ENCODE results near the gene SRRD.

SRRD gene

DNA sequence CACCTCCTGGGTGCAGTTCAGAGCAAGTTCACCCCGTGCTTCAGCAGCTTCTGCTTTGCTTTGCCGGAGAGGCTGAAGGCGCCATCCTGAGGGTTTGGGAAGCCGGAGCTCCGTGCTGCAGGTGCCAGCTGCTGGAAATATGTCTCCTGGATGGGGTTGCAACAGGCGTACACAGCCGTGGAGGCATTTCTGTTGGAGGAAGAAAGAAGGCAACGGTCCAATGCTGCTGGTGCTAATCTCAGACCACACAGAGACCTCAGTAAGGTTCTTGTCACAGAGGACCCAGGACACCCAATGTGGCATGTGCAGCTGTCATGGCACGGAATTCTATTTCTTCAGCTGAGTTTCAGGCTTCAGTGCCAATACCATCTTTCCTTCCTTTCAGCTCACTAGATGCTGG is 30.5 kb upstream of the SRRD start:
- FAIRE-seq (no peak), DNase-seq (ENCODE audit: insufficient read length, low spot score) (no peak)

DNA sequence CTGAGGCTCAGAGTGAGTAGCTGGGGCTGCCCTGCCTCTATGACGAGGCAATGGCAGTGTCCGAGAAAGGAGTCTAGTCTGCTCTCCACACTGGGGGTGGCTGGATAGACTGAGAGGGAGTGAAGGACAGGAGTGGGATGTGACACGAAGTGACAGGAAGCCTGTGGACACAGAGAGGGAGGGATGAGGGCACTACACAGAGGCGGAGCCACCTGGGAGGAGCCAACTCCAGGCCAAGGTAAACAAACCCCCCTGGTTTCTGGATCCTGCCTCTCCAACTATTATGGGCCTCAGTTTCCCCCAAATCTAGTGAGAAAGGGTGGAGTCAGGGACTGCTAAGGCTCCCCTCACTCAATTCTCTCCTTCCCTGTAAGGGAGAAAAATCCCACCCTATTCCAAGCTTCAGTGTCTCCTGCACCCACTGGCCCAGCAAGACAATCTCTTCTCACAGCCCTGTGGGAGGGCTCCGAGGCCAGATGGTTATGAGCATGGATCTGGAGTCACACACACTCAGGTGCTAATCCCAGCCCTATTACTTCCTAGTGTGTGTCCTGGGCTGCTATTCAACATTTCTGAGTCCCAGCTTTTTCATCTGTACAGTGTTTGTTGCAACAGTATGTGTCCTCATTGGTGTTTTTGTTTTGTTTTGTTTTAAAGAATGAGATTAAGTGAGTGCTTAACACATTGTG is 29.7 kb upstream of the SRRD start:
- DNase-seq (ENCODE audit: insufficient read length, low spot score) (no peak), FAIRE-seq (no peak)

DNA sequence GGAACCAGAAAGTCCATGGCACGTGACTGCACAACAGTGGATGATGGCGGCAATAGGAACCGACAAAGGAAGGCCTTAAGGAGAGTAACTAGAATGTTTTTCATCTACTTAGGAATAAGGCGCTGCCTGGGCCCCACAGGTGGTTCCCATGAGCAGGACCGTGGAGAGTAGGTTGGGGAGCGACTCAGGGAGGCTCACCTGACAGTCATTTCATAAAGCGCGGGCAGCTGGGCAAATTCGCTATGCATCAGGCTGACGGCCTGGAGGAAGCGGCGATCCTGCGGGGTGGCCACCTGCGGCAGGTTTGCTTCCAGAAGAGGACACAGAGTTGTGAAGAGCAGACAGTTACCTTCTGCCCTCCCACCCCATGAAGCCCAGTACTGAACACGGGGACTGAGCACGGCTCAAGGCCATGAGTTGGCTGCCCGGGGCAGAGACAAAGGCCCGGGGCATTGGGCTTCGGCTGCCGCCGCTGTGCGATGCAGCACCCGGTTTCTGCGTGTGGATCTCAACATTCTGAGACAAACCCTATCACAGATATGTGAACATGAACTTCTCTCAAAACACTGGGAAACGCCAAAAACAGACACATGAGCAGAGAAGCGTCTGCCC is 25.9 kb upstream of the SRRD start:
- DNase-seq (ENCODE audit: insufficient read length, low spot score), result no peak
- FAIRE-seq, result no peak

DNA sequence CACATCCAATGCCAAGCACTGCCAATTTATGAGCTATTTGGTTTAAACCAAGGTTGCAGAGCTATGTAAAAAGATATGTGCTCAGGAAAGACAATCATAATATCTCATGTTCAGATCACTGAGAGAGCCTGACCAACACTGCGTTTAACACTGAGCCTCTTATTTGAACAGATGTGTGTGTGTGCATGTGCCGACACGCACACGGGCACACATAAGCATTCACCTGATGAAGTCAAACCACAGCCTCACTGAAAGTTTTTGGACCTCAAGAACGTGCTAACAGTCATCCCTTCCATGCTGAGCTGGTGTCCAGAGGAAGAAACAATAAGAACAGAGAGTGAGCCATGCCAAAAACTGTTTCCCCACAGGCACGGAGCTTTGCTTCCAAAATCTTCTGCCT is 23.5 kb upstream of the SRRD start:
- FAIRE-seq (no peak), DNase-seq (ENCODE audit: insufficient read length, low spot score) (no peak)

DNA sequence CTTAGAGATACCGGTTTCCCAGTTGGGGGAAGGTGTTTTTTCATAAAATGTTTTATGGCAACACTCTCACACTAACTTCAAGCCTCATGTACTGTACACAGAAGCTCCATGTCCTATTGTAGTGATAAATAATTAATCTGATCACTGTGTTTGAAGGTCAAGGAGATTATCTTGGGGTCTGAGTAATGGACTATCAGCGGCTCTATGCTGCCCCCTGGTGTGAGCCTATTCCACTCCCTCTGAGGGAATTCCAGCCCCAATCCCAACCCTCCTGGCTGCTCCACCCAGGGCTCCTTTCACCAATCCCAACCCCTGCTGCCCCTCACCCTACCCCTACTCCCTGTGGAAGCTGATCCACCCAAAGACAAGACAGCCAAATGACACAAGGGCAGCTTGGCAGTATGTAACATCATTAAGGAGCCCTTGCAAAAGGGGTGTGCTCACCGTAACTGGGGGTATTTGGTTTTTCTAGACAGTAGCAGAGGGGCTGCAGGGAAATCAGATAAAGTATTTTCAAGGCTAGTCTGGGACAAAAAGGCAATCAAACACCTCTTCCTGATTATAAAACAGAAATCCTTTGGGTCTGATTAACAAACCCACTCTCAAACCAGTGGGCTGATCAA is 22.4 kb upstream of the SRRD start:
- FAIRE-seq (no peak), DNase-seq (ENCODE audit: insufficient read length, low spot score) (peak; percentile 44)

DNA sequence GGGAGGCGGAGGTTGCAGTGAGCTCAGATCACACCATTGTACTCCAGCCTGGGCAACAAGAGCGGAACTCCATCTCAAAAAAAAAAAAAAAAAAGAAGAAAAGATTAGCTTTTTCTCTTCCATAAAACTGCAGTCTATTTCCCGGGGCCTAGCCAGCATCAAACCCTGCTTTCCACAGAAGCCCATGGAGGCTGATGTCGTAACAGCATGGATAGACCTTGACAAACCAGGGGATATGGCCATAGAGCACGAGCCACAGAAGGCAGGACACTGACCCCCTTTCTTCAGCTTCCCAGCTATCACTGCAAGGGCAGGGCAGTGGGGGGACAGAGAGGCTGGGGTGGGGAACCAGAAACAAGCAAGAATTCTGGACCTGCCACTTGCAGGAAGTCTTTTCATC is 21.6 kb upstream of the SRRD start:
- DNase-seq (ENCODE audit: insufficient read length, low spot score), result no peak
- FAIRE-seq, result no peak

DNA sequence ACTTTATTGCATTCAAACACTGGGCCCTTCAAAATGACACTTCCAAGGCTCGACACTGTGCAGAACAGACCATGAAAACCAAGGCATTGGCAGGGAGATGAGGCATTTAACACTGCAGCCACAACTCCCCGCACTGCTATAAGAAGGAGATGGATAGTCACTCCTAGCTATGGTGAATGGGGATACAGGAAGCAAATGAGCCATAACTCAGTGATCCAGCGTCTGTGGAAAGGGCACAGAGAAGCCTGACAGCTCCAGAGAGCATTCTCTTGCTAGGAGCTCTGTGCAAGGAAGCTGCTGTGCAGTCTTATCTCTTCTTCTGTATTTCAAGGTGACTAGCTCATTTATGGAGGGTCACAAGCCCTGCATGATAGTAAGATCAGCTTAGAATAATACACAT is 21.0 kb upstream of the SRRD start:
- FAIRE-seq (no peak), DNase-seq (ENCODE audit: insufficient read length, low spot score) (no peak)

DNA sequence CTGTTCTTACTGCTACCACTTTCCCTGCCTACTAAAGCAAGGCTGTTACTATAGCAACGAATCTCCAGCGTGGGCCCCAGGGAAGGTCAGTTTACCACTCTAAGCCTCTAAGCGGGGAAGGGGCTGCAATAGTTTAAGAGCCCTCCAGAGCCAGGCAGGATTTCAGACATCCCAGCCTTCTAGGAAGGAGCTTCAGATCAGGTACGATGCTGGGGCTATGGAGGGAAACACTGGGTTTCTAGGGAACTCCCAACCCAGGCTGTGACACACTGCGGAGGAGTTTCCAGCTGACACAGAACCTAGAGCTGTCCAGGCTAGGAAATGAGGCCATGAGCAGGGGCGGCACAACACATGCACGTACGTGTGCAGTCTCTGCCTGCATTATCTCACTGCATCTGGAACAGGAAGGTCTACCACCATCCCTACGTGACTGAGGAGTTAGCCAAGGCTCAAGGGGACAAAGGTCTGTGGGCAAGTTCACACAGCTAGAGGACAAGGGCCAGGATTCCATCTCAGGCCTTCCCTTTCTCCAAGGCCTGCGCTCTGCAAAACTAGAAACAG is 20.5 kb upstream of the SRRD start:
- no peak for DNase-seq (ENCODE audit: insufficient read length, low spot score)
- no peak for FAIRE-seq

DNA sequence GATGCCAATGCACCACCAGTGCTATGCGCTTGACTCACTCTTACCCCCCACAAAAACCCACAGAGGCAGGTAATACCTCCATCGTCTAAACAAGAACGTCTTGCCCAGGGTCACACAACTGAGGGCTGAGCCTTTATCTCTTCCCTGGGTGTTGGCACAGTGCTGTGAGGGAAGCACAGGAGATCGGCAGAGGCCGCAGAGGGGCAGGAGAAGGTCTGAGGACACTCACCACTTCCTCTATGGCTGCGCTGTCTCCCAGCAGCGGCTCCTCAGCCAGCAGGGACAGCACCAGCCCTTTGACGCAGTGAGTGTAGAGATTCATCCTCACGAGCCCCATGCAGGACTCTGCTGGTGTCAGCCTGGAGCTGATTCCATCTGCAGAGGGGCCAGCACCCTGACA is 20.0 kb upstream of the SRRD start:
- DNase-seq (ENCODE audit: insufficient read length, low spot score), result no peak
- no peak for FAIRE-seq

DNA sequence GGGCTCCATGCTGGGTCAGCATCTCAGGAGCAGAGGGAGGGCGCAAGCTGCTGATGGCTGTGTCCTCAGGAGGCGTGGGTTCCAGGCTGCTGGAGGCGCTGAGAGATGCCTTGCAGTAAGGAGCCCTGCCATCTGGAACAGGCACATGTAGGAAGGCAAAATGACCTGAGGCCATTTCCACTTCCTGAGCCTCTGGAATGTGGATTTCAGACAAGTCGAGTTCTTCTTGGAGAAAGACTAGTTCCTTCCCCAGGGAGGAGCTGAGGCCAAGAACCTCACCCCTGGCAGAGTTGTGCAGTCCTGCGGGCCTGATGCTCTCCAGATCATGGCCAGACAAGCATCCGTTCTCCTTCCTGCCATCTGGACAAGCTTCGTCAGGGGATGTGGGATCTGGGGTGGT is 19.4 kb upstream of the SRRD start:
- DNase-seq (ENCODE audit: insufficient read length, low spot score) (no peak), FAIRE-seq (no peak)

DNA sequence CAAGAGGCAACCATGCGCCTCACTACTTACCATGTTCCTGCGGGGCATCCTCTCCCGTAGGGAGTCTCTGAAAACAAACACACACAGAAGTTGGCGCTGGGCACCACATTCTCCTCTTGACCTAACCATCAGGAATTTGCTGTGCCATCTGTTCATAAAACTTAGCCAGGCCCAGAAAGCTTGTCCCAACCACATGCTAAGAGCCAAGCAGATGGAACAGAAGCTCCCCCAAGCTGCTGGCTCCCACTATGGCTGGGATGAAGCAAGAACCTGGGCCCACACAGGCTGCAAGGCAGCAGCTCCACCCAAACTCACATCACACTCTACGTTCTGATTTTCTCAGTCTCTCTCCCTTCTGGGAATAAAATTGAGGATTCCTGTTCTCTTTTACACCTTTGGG is 17.5 kb upstream of the SRRD start:
- FAIRE-seq (no peak), DNase-seq (ENCODE audit: insufficient read length, low spot score) (no peak)

DNA sequence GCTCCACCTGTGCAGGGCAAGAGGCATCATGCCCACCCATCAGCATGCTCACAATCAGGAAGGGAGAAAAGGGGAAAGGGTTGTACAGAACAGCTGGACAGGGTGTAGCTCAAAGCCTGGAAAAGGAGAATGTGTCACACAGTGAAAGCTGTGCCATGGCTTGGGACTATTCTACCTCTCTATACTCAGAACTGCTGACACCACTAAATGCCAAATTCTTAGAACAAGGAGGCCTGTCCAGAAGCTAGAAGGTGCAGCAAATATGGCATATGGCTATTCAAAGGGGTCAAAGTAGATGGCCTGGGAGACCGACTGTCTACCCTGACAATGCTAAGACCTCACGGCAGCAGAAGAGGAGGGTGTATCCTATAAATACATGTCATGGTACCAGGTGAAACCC is 12.9 kb upstream of the SRRD start:
- DNase-seq (ENCODE audit: insufficient read length, low spot score), result no peak
- no peak for FAIRE-seq

DNA sequence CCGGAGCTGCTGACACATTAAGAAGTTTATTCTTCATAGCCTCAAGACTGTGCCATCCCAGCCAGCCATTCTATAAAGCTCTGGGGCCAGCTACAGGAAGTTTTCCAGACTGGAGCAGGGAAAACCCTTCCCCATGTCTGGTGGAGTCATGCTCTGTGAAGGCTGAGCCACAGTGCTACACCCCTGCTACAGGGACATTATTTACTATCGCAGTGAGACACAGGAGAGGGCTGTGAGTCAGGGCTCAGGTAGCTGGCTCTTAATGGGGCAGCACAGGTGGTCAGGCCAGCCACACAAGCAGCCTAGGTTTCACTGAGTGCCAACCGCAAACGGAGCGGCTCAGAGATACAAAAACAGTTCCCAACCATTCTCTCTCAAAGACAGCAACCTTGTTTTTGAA is 12.2 kb upstream of the SRRD start:
- DNase-seq (ENCODE audit: insufficient read length, low spot score) (no peak), FAIRE-seq (no peak)

DNA sequence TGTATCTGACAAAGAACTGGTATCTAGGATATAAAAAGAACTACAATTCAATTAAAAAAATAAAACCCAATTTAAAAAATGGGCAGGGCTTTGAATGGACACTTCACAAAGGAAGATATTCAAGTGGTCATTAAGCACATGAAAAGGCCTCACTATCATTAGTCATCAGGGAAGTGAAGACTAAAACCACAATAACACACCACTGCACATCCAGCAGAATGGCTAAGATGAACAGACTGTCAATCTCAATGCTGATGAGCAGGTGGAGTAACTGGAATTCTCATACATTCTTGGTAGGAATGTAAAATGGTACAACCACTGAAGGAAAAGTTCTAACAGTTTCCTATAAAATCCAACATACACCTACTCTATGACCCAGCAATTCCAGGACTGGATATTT is 9.0 kb upstream of the SRRD start:
- FAIRE-seq, result no peak
- DNase-seq (ENCODE audit: insufficient read length, low spot score), result no peak

DNA sequence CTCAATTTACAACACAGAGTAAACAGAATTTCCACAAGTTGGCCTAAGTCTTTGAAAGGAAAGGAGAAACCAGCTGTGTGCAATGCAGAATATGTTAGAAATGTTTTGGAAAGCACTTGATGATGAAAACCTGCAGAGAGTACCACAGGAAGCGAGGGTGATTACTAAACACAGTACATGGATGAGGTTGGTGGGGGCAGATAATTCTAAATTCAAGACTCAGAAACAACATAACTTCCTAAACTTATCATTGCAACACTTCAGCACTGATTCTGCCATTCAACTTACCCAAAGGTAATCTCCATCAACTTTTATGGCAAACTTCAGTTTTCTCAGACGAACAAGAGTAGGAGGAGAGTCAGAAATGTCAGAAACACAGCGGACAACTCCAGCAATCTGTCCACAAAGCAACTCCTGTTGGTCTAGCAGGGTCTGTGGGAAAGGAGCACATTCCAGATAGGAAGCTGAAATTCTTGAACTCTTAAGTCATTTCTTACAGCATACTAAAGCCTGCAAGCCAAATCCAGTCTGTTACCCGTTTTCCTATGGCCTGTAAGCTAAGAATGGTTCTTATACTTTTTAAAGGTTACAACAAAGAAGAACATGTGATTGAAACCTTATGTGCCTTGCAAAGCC is 6.9 kb upstream of the SRRD start:
- DNase-seq (ENCODE audit: insufficient read length, low spot score), result no peak
- FAIRE-seq, result no peak

DNA sequence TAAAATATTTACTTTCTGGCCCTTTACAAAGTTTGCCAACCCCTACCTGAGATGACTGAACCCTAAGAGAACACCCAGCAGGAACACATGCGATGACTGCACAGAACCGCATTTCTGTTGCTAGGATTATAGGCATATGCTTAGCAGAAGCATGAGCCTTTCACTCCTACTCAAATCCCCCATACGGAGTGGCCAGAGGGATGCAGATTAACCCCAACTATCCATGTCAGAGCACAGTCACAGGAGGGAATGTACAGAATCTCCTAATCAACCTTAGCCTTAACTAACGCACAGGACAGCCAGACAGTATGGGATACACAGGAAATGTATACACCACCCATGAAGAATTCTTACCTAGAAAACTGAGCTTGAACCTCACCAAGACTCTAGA is 6.3 kb upstream of the SRRD start:
- FAIRE-seq (no peak), DNase-seq (ENCODE audit: insufficient read length, low spot score) (no peak)

DNA sequence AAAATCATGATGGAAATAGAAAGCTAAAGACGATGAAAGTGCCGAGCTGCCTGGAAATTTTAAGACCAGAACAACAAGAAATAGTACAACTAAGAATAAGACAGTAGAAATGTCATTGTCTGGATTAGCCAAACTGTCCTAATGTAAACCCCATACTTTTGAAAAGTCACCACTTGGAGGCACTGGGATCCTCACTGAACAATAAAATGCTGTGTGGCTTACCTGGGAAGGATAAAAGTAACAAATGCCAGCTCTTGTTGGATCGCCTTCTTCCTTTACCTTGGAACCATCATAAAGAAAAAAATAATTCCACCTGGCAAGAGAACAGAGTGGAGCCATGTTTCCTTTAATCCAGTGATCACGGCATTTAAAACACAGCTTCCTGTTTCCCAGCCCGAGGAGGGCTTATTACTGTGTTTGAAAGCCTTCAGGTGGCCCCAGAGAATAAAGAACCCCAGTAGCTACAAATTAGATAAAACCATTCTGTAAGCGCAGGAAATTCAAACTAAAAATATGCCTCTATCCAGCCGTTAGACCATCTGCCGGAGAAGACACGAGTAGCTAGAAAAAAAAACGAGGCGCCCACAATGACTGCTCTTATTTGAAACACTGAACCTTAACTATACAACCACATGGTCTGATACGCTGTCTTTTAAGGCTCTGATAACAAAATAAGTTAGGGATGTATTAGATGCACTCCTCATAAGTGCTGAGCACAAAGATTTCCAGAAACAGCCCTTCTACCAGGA is 4.5 kb upstream of the SRRD start:
- FAIRE-seq (peak; percentile 68), DNase-seq (ENCODE audit: insufficient read length, low spot score) (no peak)

DNA sequence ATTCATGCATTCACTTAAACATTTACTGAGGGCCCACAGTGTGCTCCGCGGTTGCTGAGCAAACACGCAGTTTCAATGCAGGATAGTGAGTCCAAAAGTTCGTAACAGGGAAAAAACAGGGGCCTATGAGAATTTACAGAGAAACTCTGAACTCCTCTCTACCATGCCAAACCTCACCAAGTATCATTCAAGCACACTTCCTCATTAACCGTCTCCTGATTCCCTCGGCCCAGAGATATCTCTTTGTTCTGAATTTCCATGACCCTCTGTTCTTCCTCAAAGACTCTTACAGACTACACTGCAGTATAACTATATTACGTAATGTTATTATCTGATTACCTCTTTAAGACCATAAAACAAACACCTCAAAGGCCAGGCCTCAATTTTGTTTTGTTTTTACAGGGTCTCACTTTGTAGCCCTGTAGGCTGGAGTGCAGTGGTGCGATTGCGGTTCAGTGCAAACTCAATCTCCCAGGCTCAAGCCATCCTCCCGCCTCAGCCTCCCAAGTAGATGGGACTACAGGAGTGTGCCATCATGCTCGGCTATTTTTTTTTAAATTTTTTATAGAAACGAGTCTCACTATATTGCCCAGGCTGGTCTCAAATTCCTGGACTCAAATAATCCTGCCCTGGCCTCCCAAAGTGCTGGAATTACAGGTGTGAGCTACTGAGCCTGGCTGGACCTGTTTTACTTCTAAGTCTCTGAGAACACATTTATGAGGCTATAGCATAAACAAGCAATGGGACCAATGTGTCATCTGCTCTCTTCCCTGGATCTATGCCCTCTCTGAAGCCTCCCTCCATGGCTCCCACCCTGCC is 3.7 kb upstream of the SRRD start:
- peak; percentile 84 for FAIRE-seq
- no peak for DNase-seq (ENCODE audit: insufficient read length, low spot score)

DNA sequence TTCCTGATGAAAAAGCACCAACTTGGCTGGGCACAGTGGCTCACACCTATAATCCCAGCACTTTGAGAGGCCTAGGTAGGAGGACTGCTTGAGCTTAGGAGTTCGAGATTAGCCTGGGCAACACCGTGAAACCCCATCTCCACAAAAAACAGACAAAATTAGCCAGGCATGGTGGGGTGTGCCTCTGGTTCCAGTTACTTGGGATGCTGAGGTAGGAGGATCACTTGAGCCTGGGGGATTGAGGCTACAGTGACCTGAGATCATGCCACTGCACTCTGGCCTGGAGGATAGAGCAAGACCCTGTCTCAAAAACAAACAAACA is 3.1 kb upstream of the SRRD start:
- no peak for FAIRE-seq
- DNase-seq (ENCODE audit: insufficient read length, low spot score), result no peak

DNA sequence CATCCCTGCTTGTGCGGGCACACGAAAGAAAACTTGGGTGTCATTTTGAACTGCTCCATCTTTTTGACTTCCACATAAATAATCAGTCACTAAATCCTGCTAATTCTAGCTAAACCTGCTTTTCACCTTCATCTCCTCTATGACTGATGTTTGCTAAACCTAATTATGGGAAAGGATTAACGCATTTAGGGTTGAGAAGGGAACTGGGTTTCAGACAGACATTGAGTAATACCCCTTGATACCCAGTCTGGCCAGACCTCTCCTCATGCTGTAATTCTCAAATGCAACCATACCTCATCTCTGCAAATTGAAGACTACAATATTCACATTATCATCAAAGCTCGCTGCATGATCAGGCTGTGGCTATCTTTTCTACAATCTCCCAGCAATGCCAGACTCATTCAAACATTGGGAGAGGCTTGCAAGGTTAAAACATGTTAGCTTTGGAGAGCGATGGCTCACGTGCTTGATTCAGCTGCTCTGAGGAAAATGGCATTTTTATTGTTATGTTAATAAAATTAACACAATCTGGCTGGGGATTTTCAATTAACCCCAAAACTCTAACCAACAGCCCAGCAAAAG is 2.5 kb upstream of the SRRD start:
- no peak for FAIRE-seq
- no peak for DNase-seq (ENCODE audit: insufficient read length, low spot score)
